ENCODE data around the gene DCC.

DNA sequence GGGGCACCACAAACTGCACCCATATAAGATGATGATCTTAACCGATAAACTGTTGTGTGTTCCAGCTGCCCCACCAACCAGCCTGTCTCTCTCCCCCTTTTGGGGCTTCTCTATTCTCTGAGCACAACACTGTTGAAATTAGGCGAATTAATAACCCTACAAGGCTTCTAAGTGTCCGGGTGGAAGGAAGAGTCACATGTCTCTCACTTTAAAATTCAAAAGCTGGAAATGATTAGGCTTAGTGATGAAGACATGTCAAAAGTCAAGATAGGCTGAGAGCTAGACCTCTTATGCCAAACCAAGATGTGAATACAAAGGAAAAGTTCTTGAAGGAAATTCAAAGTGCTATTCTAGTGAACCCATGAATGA lies 1102.4 kb downstream of the DCC start:
- TF ChIP-seq, protein P1, sequence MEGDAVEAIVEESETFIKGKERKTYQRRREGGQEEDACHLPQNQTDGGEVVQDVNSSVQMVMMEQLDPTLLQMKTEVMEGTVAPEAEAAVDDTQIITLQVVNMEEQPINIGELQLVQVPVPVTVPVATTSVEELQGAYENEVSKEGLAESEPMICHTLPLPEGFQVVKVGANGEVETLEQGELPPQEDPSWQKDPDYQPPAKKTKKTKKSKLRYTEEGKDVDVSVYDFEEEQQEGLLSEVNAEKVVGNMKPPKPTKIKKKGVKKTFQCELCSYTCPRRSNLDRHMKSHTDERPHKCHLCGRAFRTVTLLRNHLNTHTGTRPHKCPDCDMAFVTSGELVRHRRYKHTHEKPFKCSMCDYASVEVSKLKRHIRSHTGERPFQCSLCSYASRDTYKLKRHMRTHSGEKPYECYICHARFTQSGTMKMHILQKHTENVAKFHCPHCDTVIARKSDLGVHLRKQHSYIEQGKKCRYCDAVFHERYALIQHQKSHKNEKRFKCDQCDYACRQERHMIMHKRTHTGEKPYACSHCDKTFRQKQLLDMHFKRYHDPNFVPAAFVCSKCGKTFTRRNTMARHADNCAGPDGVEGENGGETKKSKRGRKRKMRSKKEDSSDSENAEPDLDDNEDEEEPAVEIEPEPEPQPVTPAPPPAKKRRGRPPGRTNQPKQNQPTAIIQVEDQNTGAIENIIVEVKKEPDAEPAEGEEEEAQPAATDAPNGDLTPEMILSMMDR (IDR thresholded peaks at IDR 0.05): no peak
- TF ChIP-seq POLR2A (IDR thresholded peaks at IDR 0.05): no peak

Data from body of pancreas (tissue), 4 donors.